ENCODE measurements around the gene RNMT.

DNA sequence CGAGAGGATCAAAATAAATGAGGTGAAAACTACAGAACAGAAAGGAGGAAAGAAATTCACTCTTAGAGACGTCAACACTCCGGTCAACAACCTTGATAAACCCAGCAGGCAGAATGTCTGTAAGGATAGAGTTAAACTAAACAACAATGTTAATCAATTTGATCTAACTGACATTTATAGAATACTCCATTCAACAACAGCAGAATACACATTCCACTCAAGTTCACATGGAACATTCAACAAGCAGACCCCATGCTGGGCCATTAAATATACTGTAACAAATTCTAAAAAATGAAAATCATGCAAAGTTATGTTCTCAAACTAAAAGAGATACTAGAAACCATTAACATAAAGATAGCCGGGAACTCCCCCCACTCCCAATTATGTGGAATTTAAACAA, 41.9 kb upstream of the RNMT start:
- no peak for TF ChIP-seq CTCF (IDR thresholded peaks at IDR 0.05)
- TF ChIP-seq POLR2A (IDR thresholded peaks at IDR 0.05): no peak

Measured in heart left ventricle (tissue), 13 donors.